Tibial nerve (tissue), 4 donors: Measurements from ENCODE around the gene JMJD1C.

ENCODE experiments used
- EP300 ChIP-seq, 2 donors: sonication (generic); formaldehyde crosslinking; IDR thresholded peaks; one replicate each; pipeline ENCODE4 v1.6.1; 2017; ENCODE audit warnings: antibody characterized with exemption in 2 of 2, mild to moderate bottlenecking in 1 of 2
- POLR2A ChIP-seq, 2 donors: fragments of 450-650 bp; IDR thresholded peaks; one replicate each; pipeline ENCODE4 v1.6.1; 2017; ENCODE audit warnings: antibody characterized with exemption in 2 of 2, mild to moderate bottlenecking in 2 of 2, moderate library complexity in 2 of 2
- TF ChIP-seq, protein P1 (sequence below), 5 experiments: fragments of 200-600 bp in 3 of 5; fragments of 450-650 bp in 2 of 5; sonication (generic) in 3 of 5; IDR thresholded peaks; one replicate each; pipeline ENCODE4 v1.5.1; 2016 to 2019; ENCODE audit warnings: antibody characterized with exemption in 5 of 5, mild to moderate bottlenecking in 3 of 5, moderate library complexity in 2 of 5

DNA sequence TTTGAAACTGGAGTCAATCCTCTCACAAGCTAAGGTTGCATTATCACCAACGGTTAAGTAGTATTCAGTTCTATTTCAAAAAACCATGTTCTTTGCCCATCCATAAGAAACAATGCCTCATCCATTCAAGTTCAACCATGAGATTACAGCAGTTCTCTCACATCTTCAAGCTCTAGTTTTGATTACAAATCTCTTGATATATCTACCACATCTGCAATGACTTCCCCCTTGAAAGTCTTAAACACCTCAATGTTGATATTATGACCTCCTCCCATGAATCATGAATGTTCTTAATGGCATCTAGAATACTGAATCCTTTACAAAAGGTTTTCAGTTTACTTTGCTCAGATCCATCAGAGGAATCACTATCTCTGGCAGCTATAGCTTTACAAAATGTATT is 81.8 kb downstream of the JMJD1C start:
- TF ChIP-seq, protein P1, sequence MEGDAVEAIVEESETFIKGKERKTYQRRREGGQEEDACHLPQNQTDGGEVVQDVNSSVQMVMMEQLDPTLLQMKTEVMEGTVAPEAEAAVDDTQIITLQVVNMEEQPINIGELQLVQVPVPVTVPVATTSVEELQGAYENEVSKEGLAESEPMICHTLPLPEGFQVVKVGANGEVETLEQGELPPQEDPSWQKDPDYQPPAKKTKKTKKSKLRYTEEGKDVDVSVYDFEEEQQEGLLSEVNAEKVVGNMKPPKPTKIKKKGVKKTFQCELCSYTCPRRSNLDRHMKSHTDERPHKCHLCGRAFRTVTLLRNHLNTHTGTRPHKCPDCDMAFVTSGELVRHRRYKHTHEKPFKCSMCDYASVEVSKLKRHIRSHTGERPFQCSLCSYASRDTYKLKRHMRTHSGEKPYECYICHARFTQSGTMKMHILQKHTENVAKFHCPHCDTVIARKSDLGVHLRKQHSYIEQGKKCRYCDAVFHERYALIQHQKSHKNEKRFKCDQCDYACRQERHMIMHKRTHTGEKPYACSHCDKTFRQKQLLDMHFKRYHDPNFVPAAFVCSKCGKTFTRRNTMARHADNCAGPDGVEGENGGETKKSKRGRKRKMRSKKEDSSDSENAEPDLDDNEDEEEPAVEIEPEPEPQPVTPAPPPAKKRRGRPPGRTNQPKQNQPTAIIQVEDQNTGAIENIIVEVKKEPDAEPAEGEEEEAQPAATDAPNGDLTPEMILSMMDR (IDR thresholded peaks at IDR 0.05), result no peak
- no peak for TF ChIP-seq EP300 (IDR thresholded peaks at IDR 0.05)
- TF ChIP-seq POLR2A (IDR thresholded peaks at IDR 0.05), result no peak
